OCI-M2 (cell line): ENCODE data around the gene CNGB1.
"Not testable (repeated sequence)": the region's sequence is repeated elsewhere in the genome, so short reads cannot be mapped to it uniquely, and the experiment has no call there.

Experiments
- DNase-seq: peaks from one replicate; lab custom pipeline; 2025; ENCODE audit not compliant: unreplicated experiment; lab: John Stamatoyannopoulos, UW

CNGB1 gene

DNA sequence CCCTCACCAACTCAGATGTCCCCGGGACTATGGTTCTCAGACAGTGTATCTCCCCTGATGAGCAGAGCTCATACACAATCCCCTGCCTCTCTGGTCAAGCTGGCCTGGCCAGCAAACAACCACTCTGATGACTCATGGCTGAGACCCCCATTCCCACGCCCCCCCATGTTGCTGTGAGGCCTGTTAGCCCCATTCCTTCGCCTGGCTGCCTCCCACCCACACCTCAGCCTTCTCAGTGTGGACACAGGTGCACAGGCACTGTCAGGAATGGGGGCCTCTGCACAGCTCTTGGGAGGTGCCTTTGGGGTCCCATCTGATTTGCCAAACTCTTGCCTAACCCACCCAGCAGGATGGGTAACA, 80.2 kb downstream of the CNGB1 start:
- no peak for DNase-seq

DNA sequence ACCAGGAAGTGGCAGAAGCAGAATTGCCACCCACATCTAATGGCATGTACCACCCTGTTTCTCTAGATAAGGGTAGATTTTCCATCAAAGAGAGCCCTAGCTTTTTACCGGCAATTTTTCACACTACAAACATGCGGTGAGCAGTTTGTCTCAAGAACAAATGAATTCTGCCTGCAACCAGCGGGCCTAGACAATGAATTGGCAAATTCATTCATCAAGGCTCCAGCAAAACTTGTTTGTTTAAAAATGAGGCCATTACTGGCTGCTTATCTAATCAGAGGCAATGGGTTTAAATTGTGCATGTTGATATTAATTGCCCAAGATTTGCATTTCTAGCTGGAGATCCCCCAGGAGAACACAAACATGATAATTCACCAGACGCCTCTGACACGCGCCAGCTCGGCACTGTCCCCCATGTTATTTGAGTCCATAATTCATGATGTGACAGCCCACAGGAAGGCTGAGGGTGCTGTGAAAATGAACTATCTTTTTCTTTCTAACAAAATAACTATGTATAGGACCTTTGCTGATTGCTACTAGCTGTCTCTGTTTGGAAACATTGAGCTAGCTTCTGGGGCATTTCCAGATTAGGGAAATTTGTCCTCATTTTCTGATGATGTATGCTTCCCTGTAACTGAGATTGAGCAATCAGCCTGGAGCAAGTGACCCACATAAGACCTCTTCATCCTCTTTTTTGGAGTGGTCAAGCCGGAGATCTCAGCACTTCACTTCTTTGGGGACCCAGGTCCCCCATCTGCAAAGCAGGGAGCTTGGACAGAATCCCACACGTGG, 80.8 kb downstream of the CNGB1 start:
- DNase-seq: no peak

DNA sequence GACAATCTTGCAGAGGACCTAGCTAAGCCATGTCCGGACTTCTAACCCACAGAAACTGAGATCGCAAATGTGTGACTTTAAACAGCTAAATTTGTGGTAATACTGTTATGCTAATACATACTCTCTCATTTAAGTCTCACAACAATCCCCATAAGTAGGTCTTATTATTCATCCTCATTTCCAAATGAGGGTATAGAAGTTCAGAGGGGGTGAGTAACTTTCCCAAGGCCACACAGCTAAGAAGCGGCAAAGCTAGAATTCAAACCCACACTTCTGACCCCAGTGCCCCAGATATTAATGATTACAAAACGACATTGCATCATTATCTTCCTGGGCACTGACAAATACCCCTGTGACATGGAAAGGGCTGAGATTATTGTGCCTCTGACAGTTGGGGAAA, 81.4 kb downstream of the CNGB1 start:
- DNase-seq: no peak

DNA sequence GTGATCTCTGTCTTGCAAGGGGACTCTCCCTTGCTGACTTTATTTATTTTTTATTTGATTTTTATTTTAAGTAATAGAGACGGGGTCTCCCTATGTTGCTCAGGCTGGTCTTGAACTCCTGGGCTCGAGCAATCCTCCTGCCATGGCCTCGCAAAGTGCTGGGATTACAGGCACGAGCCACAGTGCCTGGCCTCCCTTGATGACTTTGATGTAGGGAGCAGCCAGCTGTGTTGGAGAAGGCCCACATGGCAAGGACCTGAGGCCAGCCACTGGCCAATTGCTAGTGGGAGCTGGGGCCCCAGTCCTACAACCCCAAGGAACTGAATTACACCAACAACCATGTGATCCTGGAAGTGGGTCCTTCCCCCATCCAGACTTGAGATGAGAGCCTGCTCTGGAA, 81.8 kb downstream of the CNGB1 start:
- DNase-seq: no peak

DNA sequence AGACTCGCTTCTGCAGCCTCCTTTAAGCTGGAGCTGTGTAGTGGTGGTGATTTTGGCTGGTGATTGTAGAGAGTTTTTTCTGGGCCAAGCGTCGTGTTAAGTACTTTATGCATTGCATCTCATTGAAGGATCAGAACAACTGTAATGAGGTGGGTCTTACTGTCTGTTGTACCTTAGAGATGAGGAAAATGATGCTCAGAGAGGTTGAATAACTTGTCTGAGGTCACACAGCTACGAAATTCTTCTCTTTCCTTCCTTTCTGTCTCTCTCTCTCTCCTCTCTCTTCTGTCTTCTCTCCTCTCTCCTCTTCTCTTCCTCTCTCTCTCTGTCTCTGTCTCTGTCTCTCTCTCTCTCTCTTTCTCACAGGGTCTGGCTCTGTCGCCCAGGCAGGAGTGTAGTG, 82.8 kb downstream of the CNGB1 start:
- no peak for DNase-seq

DNA sequence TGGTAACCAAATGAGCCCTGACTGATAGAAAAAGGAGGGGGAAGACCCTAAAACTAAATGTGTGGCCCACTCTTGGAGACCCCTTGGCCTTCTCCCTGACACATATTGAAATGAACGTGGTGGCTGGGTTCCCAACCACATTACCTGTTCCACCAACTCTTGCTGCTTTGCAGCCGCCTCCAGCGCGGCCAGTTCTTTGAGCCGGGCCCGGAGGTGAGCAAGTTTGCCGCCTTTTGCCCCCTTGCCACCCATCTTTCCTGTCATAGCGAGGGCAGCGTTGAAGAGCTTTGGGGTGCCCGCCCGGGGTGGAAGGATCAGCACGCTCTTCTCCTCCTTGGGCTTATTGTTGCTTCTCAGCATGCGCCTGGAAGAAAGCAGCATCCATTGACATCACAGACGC, 83.2 kb downstream of the CNGB1 start:
- DNase-seq: no peak

DNA sequence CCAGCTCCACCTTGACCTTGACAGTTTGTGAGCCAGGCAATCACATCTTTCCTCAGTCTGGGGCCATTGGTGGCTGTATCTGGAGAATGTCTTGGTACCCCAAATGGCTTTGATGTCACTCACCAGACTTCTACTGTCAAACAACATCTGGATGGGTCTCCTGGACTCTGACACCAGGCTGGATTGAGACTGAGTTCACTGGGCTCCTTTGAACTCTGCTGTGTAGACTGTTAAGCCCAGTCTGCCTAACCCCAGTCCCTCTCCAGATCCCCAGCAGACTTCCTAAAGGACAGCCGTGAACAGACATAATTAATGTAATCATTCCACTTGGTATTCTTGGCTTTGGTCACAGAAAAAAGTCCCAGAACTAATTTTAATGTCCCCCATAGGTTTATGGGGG, 84.5 kb downstream of the CNGB1 start:
- DNase-seq: no peak

DNA sequence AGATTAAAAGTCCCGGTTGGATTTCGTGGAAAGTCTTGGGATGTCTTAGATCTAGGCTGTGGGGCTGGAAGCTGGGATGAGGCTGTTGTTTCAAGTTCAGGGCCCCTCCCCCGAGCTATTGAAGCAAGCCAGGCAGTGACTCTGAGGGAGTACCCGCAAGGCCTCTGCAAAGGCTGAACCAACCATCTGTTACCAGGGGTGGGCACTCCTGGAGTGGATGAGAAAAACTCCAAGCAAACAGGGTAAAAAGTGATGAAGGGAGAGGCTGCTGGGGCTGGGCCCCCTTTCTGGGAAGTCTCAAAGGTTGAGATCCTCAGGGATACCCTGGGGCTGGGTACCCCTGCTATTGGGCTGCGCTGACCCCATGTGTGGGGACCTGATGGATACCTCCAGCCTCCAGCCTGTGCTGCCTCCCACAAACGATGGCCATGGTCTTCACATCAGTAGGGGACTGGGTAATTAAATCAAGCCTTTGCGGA, 86.2 kb downstream of the CNGB1 start:
- DNase-seq: no peak

DNA sequence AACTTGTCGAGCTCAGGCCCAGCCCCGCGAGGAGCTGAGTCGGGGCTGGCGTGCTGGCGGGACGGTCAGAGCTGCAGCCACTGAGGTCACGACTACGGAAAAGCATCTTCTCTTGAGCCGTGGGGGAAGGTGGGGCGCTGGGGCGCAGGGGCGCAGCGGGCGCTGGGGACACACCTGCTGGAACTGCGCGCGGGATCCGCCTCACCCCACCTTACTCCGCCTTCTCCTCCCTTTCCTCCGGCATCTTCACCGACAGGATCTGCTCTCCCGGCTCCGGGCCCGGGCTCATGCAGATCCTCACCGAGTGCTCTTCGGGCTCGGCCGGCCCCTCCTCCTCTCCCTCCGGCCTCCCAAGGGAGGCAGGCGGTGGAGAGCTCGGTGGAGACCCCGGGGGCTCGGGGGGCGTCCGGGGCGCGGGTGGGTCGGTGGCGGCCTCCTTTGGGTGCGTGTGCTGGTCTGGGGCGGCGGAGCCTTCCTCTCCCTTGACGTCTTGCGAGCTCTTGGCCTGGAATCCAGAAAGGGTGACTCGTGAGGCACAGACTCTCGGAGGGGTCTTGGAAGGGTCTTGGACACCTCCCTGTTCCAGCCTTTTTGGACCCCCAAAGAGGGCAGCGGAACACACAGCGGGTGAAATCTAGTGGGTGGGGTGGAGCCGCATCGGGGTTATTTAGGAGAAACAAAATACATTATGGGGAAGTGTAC, 86.8 kb downstream of the CNGB1 start:
- DNase-seq: no peak

DNA sequence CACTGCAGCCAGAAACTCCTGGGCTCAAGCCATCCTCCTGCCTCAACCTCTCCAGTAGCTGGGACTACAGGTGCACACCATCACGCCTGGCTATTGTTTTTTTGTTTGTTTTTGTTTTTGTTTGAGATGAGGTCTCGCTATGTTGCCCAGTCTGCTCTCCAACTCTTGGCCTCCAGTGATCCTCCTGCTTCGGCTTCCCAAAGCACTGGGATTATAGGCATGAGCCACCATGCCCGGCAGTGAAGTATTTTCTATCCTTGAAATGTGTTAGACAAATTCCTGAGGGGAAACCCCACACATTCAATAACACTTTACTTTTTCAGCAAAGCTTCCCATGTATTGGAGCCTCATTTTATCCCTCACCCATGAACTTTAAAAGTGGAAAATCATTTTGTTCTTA, 87.4 kb downstream of the CNGB1 start:
- DNase-seq: no peak

DNA sequence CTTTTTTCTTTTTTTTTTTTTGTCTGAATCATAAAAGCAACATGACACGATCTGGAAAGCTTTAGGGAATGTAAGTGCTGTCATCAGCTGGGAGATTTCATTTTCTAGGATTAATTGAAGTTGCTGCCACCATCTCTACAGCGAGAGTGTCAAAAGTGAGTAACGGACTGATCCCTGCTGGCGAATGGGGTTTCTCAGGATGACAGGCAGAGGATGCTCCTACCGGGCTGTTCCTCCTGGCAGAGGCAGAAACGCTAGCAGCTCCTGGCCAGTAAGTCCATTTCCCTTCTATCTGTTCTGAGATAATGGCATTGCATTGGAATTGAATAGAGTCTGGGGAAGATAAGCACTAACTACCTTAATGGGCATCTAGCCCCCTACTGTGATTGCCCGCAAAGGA, 88.1 kb downstream of the CNGB1 start:
- no peak for DNase-seq

DNA sequence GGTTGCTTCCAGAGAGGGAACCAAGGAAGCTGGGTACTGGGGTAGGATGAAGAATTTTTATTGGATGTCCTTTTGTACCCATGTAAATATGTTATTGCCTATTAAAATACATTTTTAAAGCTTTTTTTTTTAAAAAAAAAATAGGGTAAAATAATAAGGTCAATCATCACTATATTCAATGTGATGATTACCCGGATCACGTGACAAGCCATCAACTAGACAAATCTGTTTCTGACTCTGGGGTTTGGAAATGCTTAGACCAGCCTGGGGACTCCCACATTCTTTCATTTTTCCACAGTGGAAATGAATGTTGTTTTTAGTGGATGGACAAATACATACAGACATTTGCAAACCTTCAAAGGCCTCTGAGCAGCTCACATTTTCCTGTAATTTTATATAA, 88.7 kb downstream of the CNGB1 start:
- no peak for DNase-seq

DNA sequence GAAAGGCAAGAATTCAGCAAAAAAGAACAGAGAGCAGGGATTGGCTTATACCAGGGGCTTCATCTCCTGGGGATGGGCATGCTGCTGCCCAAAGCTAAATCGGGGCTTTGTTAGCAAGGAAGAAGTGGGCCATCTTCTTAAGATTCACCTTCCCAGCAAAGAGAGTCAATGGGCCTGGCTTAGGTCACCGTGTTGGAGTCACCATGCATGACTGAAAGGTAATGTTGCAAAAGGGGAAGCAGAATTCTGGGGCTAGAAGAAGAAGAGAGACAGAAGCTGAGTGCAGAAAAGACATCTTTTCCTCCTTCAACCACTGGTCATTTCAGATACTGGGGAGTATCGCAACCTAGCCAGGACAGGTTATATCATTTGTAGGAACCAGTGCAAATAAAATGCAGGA, 92.3 kb downstream of the CNGB1 start:
- no peak for DNase-seq

DNA sequence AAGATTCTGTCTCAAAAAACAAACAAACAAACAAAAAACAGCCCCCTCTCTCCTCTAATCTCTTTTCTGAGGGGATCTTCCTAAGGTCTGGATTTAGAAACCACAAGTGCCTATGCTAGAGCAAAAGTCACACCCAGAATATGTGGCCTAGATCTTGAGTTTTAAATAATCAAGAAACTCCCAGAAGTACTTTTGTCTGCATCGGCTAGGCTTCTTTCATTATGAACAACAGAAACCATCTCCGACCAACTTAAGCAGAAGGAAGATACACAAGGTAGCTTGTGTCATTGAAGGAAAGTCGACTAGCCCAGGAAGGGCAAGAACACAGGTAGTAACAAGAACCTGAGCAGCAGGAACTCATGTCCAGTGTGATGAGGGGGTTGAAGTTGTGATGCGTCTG, 94.7 kb downstream of the CNGB1 start:
- DNase-seq: no peak

DNA sequence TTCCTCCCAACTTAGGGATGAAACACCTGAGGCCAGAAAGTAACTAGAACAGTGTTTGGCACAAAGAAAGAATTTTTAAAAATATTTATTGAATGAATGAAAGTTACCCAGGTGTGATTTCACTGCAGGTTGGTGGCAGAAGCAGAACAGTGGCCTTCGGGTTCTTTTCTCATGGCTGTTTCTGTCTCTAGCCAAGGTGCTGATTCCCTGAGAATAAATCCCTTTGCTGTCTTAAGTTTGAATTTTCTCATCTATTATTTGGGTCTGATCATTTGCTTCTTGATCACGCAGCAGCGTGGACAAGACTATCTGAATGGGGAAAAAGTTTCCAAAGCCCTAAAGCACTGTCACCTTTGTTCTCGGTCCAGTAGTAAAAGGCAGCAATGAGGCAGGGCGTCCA, 95.6 kb downstream of the CNGB1 start:
- no peak for DNase-seq

DNA sequence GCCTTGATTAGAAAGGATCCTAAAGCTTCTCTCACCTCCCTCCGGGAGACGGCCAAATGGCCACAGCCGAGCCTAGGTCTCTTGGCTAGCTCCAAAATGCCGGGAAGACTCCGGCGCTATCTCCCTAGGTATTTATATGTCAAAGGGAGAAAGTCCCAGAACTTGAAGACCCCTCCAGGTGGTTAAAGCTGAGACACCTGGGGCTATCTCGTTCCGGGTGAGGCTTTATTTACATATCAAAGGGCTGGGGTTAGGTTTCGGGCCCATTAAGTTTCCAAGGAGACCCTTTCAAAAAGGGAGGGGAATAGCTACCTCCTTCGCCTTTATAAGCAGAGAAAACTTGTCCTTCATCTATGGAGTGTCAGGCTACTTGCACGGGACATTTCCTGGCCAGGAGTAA, 97.7 kb downstream of the CNGB1 start:
- no peak for DNase-seq

DNA sequence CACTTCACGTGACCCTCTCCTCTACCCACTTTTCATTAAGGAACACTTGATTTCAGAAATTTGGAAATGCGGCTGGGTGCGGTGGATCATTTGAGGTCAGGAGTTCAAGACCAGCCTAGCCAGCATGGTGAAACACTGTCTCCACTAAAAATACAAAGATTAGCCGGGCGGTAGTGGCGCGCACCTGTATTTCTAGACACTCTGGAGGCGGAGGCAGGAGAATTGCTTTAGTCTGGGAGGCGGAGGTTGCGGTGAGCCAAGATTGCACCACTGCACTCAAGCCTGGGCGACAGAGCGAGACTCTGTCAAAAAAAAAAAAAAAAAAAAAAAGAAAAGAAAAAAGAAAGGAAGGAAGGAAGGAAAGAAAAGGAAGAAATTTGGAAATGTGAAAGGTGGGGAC, 98.2 kb downstream of the CNGB1 start:
- DNase-seq: not testable (repeated sequence)

DNA sequence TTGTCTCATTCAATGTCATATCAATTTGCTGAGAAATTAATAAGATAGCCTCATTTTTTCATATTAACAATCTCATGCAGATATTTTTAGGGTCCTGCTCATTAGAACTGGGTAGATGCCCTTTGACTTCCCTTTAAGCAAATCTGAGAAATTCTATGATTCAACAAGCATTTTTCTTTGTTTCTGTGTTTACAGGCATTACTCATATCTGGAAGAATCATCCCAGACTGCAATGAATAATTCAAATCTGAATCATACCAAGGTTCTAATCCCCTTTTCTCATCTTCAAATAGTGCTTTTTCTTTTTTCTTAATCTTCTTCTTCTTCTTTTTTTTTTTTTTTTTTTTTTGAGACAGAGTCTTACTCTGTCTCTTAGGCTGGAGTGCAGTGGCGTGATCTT, 99.5 kb downstream of the CNGB1 start:
- no peak for DNase-seq

DNA sequence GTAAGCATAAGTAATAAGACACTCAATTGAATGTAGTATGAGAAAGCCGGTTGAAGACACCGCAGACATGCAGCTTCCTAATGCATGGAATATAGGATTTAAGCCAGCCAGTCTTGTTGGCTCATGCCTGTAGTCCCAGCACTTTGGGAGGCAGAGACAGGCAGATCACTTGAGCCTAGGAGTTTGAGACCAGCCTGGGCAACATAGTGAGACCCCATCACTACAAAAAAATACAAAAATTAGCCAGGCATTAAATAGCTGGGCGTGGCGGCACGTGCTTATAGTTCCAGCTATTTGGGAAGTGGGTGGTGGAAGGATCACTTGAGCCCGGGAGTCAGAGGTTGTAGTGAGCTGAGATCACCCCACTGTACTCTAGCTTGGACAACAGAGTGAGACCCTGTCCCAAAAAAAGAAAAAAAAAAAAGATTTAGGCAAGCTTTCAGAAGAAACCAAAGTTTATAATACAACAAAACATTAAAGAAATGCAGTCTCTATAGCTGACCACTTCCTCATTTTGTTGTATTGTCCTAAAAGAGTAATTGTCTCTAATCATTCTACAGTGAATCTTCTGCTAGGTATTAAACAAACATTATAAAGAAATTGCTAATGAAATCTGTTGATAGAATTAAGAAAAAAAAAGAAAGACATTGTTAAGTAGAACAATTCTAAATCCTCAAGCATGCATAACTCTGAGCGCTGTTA, 100.0 kb downstream of the CNGB1 start:
- DNase-seq: no peak

DNA sequence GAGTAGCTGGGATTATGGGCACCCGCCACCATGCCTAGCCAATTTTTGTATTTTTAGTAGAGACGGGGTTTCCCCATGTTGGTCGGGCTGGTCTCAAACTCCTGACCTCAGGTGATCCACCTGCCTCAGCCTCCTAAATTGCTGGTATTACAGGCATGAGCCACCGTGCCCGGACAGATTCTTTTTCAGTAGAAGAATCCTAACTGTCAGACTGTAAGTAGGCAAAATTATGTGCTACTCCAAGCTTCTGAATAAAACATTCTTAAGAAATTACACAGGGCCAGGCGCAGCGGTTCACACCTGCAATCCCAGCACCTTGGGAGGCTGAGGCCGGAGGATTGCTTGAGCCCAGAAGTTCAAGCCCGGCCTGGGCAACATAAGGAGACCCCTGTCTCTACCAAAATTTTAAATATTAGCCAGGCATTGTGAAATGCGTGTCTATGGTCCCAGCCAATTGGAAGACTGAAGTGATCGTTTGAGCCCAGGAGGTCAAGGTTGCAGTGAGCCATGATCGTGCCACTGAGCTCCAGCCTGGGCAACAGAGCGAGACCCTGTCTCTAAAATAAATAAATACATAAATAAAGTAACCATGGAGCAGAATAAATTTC, 101.9 kb downstream of the CNGB1 start:
- no peak for DNase-seq

DNA sequence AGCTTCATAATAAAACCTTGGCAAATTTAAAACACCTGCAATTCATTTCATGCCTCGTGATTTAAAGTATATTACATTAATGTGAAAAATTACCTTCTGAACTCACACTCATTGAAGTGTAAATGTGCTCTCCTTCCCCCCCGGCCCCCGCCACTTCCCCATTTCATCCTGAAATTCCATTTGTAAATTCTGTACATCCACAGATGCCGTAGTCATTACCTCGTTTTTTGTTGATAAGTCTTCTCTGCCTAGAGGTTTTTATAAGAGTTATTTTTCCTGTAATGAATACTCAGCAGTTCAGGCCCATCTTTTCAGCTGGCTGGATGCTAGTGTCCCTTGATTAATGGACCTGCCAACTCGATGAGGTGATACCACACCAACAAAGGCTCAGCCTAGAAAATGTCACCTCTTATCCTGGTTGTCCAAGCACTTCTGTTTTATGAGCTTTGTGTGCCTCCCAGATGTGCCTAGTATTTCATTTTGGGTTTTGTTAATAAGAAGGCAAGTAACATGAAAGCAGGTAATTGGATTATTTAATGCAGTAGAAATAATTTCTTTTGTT, 103.8 kb downstream of the CNGB1 start:
- DNase-seq: no peak
